Measurements from ENCODE around the gene RPP38.

RPP38 gene

GRCh38 chr10:15083674-15084501 is 13.3 kb upstream of the RPP38 start:
- no peak for TF ChIP-seq CTCF (IDR thresholded peaks at IDR 0.05; ENCODE audit: insufficient read depth, low read length, missing control alignments)
- POLR2A ChIA-PET = no interaction called here
- CTCF ChIA-PET = interaction anchor here (1.0 to 1.2 kb wide), 2 partner anchors 23 to 93 kb away, joined by 3 read pairs; no protein-coding TSS in a partner anchor
- no peak for DNase-seq (ENCODE audit: low read depth, low spot score)
- peak overlapping the region; percentile 41 for H3K4me3 ChIP-seq (ENCODE audit: low read depth, low read length)

- ChIA-PET CTCF (interaction anchor here (1.2 kb wide), 1 partner anchor 22 kb away, joined by 3 read pairs; no protein-coding TSS in a partner anchor), POLR2A (no interaction called here)
- TF ChIP-seq CTCF (IDR thresholded peaks at IDR 0.05; ENCODE audit: insufficient read depth, low read length, missing control alignments) = no peak
- H3K4me3 ChIP-seq (ENCODE audit: low read depth, low read length) = peak overlapping the region; percentile 41
- DNase-seq (ENCODE audit: low read depth, low spot score) = peak; percentile 52
These were observed 12.6 kb upstream of the RPP38 start for GRCh38 chr10:15084502-15084922.

- ChIA-PET CTCF (no interaction called here), POLR2A (no interaction called here)
- peak; percentile 23 for TF ChIP-seq CTCF (IDR thresholded peaks at IDR 0.05; ENCODE audit: insufficient read depth, low read length, missing control alignments)
- H3K4me3 ChIP-seq (ENCODE audit: low read depth, low read length) = peak within 1 kb of the TSS; percentile 63
- DNase-seq (ENCODE audit: low read depth, low spot score) = no peak
These were observed 8.5 kb upstream of the RPP38 start, which contains the start of gene ACBD7 for GRCh38 chr10:15088428-15089261. Gene ACBD7 (minus strand): TSS chr10:15088776. CDS start chr10:15088728, 48 bp downstream.

- CTCF ChIA-PET = no interaction called here
- POLR2A ChIA-PET = no interaction called here
- no peak for DNase-seq (ENCODE audit: low read depth, low spot score)
- no peak overlapping the region for H3K4me3 ChIP-seq (ENCODE audit: low read depth, low read length)
- no peak for TF ChIP-seq CTCF (IDR thresholded peaks at IDR 0.05; ENCODE audit: insufficient read depth, low read length, missing control alignments)
These were observed 5.7 kb upstream of the RPP38 start for GRCh38 chr10:15091418-15091817.

- no peak for TF ChIP-seq CTCF (IDR thresholded peaks at IDR 0.05; ENCODE audit: insufficient read depth, low read length, missing control alignments)
- no peak overlapping the region for H3K4me3 ChIP-seq (ENCODE audit: low read depth, low read length)
- no peak for DNase-seq (ENCODE audit: low read depth, low spot score)
- ChIA-PET POLR2A (no interaction called here), CTCF (no interaction called here)
These were observed 4.2 kb upstream of the RPP38 start for GRCh38 chr10:15092855-15093408.

- peak overlapping the region; percentile 84 for H3K4me3 ChIP-seq (ENCODE audit: low read depth, low read length)
- ChIA-PET CTCF (no interaction called here), POLR2A (interaction anchor here (1.1 kb wide), 1 partner anchor 142 kb away, joined by 3 read pairs; no protein-coding TSS in a partner anchor)
- DNase-seq (ENCODE audit: low read depth, low spot score) = no peak
- no peak for TF ChIP-seq CTCF (IDR thresholded peaks at IDR 0.05; ENCODE audit: insufficient read depth, low read length, missing control alignments)
These were observed 519 bp upstream of the RPP38 start for GRCh38 chr10:15096661-15097010.
